Esophagus mucosa (tissue), 1 donor: Measurements from ENCODE around the gene COA1. TPM values are rescaled to one million over a fixed set of nuclear protein-coding genes. Genes with fewer than 3 reads are reported as not detected.
"Not testable (repeated sequence)": the region's sequence is repeated elsewhere in the genome, so short reads cannot be mapped to it uniquely, and the experiment has no call there.

Experiments
- ATAC-seq: fragments of 200-7000 bp; cut with Tn5 transposase; one replicate; pipeline ENCODE4 v1.9.1; 2020
- total RNA-seq: library from RNA; stranded (reverse); gene quantifications from one replicate; pipeline ENCODE4 v1.2.4, GENCODE V29; 2023
- donor health status: DM: yes; HTN: yes; CAD: no.

COA1 gene, protein sequence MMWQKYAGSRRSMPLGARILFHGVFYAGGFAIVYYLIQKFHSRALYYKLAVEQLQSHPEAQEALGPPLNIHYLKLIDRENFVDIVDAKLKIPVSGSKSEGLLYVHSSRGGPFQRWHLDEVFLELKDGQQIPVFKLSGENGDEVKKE
- 40.8 TPM for total RNA-seq

- peak; percentile 97 for ATAC-seq
Measured at GRCh38 chr7:43729214-43729923, at the start of gene COA1. TSS of gene COA1 (minus strand) at chr7:43729523. CDS start at chr7:43648614, 80,909 bp downstream.

DNA sequence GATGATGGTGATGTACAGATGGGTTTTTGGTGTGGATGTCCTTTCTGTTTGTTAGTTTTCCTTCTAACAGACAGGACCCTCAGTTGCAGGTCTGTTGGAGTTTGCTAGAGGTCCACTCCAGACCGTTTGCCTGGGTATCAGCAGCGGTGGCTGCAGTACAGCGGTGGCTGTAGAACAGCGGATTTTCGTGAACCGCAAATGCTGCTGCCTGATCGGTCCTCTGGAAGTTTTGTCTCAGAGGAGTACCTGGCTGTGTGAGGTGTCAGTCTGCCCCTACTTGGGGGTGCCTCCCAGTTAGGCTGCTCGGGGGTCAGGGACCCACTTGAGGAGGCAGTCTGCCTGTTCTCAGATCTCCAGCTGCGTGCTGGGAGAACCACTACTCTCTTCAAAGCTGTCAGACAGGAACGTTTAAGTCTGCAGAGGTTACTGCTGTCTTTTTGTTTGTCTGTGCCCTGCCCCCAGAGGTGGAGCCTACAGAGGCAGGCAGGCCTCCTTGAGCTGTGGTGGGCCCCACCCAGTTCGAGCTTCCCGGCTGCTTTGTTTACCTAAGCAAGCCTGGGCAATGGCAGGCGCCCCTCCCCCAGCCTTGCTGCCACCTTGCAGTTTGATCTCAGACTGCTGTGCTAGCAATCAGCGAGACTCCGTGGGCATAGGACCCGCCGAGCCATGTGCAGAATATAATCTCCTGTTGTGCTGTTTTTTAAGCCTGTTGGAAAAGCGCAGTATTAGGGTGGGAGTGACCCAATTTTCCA, 49.1 kb upstream of the COA1 start:
- not testable (repeated sequence) for ATAC-seq

DNA sequence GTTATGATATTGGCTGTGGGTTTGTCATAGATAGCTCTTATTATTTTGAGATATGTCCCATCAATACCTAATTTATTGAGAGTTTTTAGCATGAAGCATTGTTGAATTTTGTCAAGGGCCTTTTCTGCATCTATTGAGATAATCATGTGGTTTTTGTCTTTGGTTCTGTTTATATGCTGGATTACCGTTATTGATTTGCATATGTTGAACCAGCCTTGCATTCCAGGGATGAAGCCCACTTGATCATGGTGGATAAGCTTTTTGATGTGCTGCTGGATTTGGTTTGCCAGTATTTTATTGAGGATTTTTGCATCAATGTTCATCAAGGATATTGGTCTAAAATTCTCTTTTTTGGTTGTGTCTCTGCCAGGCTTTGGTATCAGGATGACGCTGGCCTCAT, 45.9 kb upstream of the COA1 start:
- ATAC-seq = not testable (repeated sequence)

GRCh38 chr7:43773268-43773667, 43.9 kb upstream of the COA1 start:
- not testable (repeated sequence) for ATAC-seq

DNA sequence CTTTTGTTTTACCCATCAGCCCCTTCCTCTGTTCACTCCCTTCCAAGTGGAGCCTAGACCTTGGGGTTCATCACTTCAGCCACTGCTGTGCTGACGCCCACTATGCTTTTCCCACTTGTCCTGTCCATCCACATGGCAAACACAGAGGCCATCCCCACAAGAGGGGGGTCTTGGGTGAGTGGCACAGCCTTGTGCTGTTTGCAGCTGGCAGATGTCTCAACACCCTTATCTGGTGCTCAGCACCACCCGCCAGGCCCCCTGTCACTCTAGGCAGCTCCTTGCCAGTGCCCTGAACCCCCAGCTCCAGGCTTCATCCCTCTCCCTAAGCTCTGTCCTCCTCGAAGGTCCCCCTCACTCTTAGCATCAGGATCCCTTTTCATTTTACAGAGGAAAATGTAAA, 42.2 kb upstream of the COA1 start:
- no peak for ATAC-seq

DNA sequence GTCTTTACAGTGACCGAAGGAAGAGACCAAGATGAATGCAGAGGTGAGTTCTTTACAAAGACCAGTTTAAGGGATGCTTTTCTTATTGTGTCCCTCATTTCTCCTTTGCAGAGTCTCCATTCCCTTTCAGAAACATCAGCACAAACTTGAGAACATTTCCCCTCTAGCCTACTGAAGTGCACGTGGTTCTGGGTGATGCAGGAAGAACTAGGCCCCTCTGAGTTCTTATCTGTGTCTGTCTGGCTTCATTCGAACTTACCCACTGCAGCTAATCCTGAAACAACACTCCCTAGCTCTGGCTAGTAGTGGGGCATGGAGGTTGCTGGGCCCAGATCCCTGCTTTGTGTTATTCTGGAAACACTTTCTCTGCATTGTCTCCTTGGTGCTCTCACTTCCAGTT, 41.8 kb upstream of the COA1 start:
- no peak for ATAC-seq

- no peak for ATAC-seq
Measured at GRCh38 chr7:43769791-43770465, 40.6 kb upstream of the COA1 start.

DNA sequence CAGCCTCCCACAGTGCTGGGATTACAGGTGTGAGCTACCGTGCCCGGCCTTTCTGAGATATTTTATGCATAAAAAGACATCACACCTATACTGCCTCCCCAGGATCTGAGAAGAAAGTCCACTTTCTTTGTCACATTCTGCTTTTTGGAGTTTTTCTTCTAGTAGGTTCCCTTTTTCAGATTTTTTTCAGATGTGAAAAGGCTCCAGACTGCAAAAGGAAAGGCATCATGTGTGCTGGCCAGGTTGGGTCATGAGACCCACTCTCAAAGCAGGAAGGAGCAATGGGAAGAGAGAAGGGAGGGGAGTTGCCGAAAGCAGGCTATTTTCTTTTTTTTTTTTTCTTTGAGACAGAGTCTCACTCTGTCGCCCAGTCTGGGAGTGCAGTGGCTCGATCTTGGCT, 40.0 kb upstream of the COA1 start:
- ATAC-seq = no peak

DNA sequence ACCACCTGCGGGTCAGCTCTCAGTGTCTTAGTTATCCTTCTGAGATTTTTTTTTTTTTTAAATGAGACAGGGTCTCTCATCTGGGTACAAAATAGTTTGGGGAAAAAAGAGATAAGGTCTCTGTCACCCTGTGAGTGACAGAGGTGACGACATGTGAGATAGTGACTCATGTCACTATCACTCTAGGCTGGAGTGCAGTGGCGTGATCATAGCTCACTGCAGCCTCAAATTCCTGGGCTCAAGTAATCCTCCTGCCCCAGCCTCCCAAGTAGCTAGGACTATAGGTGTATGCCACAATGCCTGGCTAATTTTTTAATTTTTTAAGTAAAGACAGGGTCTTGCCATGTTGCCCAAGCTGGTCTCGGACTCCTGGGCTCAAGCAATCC, 39.6 kb upstream of the COA1 start:
- ATAC-seq = no peak

DNA sequence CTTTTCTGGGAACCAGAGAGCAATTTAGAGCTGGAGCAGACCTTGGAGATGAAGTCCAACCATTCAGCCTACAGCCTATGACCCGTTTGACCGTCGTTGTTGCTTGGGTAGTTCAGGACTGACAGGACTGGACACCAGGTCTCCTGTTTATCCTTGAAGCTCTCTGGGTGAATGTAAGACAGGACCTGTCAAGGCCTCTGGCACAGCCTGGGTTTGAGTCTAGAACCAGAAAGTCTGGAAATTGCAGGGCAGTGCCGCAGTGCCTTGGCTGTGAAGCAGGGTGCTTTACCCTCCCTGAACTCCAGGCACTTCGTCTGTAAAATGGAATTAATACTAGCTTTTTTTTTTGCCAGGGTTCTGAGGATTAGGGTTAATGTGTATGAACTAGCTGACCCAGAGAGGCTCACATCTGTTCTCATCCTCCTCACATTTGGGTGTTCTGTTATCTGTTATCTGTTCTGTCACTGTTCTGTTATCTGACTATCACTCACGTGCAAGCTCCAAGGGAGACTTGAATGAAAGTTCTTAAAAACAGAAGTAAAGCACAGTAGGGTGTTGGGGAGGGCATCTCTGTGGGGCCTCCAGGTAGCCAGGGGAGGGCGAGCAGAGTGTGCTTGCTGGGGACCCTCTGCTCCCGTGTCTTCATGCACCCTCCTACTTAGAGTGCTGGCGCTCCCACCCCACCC, 39.0 kb upstream of the COA1 start:
- ATAC-seq = peak; percentile 59

DNA sequence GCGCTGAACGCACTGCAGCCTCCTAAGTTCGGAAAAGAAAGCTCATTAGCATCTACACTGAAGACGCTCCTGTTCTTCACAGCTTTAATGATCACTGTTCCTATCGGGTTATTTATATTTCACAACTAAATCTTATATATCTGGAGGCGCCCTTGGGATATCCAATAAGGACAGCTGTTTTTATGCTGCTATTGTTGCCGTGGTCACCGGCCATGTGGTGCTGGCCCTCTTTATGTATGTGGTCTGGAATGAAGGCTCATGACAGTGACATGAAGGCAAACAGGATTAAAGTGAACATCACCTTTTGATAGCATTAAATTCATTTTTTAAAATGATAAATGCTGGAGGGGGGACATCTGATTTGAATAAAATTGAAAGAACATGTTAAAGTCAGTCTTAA, 38.0 kb upstream of the COA1 start:
- no peak for ATAC-seq

- ATAC-seq = no peak
Measured at GRCh38 chr7:43766564-43766963, 37.2 kb upstream of the COA1 start.

DNA sequence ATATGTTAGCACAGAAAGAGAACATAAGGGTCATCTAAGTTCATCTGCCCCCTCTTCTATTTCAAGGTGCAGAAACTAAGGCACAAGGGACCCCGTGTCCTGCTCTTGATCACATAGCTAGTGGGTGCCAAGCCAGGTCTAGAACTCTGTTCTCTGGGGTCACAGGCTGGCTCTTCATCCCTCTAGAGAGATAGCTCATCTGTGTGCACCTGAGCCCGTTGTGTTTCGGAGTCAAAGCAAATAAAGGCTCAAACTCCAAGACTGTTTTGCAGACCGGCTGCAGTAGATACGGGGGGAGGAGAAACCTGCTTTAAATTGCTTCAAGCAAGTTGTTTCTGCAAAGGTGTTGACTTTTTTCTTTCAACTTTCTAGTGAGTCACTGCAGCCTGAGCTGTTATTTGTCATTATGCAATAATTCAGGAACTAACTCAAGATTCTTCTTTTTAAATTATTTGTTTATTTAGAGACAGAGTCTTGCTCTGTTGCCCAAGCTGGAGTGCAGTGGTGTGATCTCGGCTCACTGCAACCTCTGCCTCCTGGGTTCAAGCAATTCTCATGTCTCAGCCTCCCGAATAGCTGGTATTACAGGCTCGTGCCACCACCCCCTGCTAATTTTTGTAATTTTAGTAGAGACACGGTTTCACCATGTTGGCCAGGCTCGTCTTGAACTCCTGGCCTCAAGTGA, 35.6 kb upstream of the COA1 start:
- peak; percentile 80 for ATAC-seq

DNA sequence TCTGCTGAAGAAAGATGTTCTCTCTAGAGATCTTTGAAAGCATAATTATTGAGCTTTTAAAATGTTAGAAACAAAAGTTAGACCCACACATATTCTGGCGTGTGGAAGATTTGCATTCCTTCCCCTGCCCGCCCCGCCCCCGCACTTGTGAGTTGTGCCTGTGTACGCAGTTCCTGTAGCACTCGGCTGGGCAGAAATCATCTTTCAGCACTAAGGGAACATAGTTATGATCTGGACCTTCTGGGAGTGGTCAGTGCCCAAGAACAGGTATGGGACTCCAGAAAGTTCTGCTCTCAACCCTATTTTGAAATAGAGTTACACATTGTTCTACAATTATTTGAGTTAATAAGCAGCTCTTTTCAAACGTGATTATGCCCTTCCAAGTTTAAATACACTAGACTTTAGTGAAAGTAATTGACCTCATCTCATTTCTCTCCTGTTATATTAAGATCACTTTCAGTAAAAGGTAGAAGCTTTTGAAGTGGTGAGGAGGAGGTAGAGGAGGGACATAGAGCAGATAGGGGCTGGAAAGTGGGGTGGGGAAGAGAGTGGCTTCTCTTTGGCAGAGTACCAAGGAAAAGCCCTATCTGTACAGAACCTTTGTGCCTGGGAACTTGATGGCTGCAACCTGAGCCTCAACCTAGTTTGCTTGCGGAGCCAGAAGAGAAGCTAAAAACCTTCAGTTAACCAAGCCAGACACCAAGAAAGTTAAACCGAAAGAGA, 34.9 kb upstream of the COA1 start:
- no peak for ATAC-seq

DNA sequence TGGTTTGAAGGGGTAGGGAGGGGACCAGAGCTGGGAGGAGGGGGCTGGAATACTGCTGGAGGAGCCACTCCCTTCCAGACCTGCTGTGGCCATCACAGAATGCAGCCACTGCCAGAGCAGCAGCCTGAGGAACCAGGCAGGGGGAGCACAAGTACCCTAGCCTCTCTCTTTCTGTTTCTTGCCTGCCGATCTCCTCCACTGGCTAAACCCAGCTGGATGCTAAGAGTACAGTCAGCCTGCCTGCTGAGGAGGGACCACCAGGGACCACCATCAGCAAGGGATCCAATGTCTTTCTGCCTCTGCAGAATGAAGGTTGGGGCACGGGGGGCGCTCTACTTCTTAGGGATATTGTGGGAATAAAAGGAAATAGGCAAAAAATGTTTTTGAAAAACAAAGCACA, 33.9 kb upstream of the COA1 start:
- no peak for ATAC-seq

DNA sequence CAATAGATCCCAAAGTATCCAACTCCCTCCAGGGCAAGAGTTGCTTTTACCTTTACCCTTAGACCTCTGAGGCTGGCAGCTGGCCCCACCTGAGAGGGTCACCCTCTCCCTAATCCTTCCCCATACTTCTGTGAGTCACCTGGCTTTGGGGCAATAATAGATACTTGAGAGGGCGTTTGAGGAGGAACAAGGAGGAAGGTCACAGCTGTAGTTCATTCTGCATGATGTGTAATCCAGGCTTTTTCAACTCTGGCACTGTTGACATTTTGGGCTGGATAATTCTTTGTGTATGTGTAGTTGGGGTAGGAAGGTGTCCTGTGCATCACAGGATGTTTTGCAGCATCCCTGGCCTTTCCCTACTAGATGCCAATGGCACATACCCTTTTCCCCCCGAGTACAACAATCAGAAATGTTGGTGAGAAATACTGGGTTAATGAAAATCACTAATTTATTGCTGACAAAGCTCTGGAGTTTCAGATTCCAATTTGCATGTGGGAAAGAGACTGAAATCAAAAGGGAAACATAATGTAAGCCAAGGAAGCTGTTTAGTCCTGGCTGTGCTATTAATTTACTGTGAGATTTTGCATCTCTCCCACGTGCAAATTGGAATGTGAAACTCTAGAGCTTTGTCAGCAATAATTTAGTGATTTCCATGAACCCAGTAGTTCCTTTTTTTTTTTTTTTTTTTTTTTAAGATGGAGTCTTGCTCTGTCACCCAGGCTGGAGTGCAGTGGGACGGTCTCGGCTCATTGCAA, 32.8 kb upstream of the COA1 start:
- peak; percentile 60 for ATAC-seq

- ATAC-seq = no peak
Measured at GRCh38 chr7:43761382-43761781, 32.1 kb upstream of the COA1 start.

DNA sequence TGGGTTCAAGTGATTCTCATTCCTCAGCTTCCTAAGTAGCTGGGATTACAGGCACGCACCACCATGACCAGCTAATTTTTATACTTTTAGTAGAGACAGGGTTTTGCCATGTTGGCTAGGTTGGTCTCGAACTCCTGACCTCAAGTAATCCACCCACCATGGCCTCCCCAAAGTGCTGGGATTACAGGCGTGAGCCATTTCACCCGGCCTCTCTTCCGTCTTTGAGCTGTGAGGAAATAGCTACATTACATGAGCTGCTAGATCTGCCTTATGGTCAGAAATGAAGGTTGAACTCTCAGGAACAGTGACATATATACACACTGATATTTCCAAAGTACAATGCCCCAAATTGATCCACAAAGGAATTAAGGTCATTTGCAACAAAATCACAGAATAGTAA, 31.5 kb upstream of the COA1 start:
- no peak for ATAC-seq

DNA sequence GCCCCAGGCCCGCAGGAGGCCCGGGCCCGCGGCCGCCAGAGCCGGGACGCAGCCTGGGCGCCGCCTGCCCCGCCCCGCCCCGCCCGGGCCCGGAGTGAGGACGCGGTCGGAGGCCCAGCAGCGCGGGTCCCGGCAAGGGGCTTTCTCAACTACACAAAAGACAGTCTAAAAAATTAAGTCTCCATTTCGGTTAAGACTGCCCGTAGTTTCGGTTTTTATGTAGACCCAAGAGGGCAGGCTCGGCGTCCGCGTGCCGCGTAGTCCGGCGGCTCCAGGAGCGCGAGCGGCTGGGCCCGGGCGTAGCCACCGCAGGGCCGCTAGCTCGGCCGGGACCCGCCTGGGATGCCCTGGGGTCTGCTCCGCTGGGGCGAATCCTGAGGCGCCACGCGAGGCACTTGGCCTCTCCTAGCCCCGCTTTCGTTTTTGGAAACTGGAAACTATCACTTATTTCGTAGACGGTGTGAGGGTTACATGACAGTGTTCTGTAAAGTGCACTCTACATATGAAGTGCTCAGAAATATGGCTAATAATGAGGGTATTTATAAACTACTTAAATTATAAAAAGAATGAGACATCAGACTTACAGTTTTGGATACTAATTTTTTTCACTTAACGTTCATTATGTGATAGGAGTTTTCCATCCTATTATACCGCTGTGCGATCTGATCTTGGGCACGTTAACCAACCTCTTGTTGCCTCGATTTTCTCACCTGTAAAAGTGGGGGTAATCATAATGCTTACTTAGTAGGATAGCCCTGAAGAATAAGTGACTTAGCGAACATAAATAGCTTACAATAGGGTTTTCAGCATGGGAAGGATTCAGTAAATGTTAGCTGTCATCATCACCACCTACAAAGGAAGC, 29.7 kb upstream of the COA1 start:
- ATAC-seq = peak; percentile 59
